ENCODE data around the gene ZSWIM6.
"Not testable (repeated sequence)": the region's sequence is repeated elsewhere in the genome, so short reads cannot be mapped to it uniquely, and the experiment has no call there.

Gene ZSWIM6

DNA sequence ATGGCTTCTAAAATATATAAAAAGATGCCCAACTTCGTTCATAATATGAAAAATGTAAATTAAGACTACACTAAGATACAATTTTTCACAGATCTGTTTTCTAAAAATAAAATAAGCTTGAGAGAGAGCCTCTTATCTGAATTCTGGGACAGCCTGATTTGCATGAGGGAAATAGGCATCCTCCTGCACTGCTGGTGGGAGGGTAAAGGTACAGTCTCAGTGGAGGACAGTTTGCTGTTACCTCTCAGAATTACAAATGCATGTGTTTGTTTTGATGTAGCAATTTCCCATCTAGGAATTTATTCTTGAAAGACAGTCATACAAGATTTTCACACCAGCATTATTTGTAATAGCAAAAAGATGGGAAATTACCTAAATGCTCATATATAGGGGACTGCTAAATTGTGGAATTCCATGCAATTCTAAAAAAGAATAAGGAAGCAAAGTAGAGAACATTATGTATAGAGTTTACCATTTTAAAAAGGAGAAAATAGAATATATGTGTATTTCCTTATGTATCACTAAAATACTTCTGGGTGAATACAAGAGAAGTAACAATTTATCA lies 75.7 kb downstream of the ZSWIM6 start:
- peak; percentile 47 for DNase-seq (ENCODE audit: low spot score)

DNA sequence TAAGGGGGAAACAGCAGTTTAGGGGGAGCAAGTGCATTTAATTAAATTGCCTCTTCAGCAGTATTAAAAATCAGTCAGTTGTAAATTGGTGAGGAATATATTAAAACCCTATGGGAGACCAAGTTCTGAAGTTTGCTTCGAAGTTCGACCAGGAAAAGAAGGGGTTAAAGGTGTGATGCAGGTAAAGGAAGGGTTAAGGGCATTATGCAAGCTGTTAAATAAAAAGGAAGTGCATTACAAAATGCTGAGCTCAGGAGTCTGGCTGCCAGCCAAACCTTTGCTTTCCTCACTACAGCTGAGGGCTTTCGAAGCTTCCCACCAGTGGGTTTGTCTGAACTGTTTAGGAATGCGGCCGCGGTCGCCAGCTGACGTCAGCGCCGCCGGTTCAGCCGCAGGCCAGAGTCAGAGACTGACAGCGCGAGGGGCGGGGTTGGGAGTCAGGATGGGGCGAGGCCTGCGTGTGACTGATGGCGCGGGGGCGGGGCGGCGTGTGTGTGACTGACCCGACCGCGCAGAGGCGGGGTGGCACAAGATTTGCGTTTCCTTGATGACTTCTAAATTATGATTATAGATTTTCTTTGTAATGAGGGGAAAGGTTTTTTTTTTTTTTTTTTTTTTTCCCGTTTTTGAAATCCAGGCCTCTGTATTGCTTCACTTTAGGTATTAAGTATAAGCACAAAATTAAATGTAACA lies 76.6 kb downstream of the ZSWIM6 start:
- peak; percentile 90 for DNase-seq (ENCODE audit: low spot score)

DNA sequence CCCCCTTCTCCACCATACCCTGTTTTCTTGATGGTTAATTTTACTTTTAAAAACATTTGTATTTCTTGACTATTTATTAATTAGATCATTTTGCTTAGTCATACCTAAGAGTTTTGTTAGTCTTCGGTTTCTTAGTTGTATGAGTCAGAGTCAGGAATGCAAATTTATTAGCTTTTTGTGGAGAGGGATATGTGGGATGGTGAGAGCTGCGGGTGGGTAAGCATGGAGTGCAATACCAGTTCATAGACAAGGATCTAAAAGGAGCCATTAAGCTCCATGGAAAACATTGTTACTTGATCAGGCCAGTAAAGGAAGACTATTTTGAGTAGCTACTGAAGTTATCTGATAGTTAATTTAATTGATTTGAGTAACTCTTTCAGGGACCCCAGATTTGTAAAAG lies 77.5 kb downstream of the ZSWIM6 start:
- DNase-seq (ENCODE audit: low spot score) = no peak

DNA sequence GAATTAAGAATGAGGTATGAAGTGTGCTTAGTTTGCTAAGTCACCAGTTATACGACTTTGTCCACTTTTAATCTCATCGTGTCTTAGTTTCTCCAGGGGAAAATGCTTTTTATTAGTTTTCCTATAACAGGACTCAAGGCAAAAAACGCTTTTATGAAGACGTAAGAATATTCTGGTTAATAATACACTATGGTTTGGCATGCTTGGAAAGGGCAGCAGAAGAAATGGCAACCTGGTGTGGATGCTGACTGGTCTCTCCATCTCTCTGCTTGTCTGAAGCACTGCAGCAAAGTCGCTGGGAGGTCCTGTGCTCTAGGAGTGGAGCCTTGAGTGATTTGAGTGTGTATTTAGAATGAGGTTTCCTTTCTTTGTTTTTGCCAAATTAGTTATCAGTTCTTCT lies 78.8 kb downstream of the ZSWIM6 start:
- DNase-seq (ENCODE audit: low spot score) = no peak

DNA sequence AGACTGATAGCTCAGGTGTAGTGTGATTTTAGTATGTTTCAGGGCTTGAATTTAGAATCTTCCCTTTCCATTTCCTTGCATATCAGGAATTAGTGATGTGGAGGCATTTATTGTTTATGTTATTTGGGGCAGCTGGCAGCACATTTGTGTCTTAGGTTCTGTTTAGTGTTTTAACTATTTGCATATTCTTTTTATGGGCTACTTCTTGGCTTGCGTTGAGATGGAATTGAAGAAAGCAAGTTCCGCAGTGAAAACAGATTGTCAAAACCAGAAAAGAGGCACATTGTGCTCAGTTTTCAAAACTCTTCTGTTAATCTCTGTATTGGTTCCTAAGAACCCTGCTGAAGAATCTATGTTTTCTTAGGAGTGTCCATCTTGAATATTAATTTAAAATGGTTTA lies 80.3 kb downstream of the ZSWIM6 start:
- no peak for DNase-seq (ENCODE audit: low spot score)

DNA sequence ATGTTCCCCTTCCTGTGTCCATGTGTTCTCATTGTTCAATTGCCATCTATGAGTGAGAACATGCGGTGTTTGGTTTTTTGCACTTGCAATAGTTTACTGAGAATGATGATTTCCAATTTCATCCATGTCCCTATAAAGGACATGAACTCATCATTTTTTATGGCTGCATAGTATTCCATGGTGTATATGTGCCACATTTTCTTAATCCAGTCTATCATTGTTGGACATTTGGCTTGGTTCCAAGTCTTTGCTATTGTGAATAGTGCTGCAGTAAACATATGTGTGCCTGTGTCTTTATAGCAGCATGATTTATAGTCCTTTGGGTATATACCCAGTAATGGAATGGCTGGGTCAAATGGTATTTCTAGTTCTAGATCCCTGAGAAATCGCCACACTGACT lies 81.1 kb downstream of the ZSWIM6 start:
- DNase-seq (ENCODE audit: low spot score) = not testable (repeated sequence)

DNA sequence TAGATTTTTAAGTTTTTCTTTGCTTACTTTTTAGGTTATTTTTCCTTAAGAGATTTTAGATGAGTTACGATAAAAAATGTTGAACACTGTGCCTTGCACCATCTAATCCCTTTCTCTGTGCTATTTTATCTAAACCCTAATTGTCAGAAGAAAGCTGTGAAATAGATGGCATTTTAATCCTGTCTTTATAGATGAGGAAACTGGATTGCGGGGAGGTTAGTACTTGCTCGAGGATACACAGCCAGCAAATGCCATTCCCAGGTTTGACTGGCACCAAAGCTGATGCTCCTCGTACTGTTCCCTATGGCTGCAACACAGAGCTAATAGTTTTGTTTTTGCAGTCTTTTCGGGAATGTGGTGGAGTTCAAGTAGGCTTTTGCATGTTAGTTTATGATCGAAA lies 82.7 kb downstream of the ZSWIM6 start:
- DNase-seq (ENCODE audit: low spot score) = no peak

DNA sequence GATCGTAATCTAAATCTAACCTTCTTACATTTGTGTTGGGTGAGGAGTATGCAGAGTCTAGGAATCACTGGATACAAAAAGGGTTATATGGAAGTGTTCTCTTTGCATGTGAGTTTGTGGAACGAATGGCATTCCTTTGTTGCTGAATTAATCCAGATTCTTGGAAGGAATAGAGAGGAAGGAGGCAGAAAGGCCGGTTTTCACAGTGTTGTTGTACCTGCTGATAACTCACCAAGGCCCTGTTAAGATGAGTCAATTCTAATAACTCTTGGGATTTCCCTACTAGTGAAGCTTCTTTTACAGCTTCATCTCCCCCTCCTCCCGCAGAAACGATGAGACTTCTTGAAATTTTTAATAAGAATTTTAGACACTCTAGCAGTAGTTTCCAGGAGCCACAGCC lies 84.0 kb downstream of the ZSWIM6 start:
- no peak for DNase-seq (ENCODE audit: low spot score)

DNA sequence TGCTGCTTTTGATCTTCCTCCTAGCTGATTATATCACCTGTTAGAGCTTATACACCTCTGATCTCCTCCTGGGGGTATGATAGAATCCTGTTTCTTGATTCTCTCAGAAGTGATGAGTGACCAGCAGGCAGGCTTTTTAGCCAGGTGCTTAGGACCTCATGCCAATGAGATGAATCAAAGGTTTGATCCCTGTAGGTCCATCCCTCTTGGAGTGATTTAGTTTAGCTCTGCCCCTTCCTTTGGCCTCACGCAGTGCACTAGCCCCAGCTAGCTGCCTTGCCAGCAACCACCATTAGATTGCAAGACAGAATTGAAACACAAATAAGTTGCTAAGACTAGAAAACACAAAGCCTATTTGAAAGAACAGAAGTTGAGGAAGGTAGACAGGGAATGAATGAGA lies 84.4 kb downstream of the ZSWIM6 start:
- no peak for DNase-seq (ENCODE audit: low spot score)

DNA sequence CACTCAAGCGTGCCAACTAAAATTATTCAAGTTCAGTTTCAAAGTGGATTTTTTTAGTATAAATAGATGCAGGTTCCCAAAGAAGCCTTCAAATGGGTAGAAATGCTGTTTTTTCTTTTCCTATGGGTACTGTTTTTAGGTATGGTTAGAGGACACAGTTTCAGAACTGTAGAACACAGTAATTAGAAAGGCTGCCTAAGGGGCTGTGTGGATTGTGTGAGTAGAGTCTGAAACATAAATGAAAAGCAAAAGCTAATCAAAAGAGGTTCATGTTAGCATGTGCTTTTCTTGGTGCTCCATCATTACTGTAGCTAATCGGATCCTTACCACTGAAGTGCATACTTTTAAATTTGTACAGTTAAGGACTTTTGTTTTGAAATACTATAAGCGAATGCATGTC lies 85.3 kb downstream of the ZSWIM6 start:
- DNase-seq (ENCODE audit: low spot score) = no peak

DNA sequence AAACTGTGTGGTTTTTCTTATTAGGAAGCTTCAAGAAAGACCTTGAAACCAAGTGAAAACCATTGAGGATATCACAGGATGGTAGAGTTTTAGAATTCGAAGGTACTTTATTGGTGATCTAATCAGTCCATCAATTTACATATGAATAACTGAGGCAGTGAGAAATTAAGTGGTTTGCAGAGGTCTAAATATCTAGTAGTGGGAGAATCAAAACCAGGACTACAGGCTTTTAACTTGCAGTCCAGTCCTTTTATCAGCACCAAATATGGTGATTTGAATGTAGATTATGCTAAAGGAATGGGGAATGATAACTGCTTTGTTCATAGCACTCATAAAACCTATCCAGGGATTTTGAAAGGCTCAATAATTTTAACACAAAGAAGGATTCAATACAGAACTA lies 85.8 kb downstream of the ZSWIM6 start:
- no peak for DNase-seq (ENCODE audit: low spot score)

DNA sequence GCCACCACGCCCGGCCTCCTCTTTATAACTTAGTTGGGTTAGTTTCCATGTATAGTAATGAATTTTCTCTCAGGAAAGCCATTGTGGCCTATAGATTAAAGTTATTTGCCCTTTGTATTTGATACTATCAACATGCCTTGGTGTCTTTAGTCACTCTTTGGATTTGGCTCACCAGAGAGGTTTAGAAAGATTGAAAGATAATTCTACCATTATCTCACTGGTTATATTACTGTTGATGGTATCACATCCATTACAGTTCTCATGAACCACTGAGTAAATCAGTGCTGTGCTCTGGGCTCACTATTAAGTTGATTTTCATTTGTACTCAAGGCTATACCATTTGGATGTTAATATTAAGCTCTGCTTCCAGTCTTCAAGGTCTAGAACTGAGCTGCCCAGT lies 87.0 kb downstream of the ZSWIM6 start:
- no peak for DNase-seq (ENCODE audit: low spot score)

DNA sequence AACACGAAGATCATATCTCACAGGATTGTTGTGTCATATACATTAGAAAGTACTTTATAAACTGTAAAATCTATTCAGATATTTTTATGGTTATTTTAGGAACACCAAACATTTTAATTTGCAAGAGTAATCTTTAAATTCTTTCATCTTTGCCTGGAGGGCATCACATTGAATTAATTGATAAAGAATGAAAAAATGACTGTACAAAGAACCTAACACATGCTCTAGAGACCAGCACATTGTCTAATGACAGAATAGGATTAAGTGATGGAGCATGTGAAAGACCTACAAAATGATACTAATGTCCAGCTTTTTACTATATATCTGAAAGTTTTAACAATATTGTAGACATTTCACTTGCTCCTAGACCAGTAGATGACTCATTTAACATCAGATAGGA lies 88.0 kb downstream of the ZSWIM6 start:
- DNase-seq (ENCODE audit: low spot score) = no peak

DNA sequence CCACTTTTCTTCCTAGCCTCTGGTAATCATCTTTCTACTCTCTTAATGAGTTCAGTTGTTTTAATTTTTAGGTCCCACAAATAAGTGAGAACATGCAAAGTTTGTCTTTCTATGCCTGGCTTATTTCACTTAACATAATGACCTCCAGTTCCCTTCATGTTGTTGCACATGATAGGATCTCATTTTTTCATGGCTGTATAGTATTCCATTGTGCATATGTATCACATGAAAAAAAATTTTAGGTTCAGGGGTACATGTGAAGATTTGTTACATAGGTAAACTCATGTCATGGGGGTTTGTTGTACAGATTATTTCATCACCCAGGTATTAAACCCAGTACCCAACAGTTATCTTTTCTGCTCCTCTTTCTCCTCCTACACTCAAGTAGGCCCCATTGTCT lies 89.2 kb downstream of the ZSWIM6 start:
- not testable (repeated sequence) for DNase-seq (ENCODE audit: low spot score)

DNA sequence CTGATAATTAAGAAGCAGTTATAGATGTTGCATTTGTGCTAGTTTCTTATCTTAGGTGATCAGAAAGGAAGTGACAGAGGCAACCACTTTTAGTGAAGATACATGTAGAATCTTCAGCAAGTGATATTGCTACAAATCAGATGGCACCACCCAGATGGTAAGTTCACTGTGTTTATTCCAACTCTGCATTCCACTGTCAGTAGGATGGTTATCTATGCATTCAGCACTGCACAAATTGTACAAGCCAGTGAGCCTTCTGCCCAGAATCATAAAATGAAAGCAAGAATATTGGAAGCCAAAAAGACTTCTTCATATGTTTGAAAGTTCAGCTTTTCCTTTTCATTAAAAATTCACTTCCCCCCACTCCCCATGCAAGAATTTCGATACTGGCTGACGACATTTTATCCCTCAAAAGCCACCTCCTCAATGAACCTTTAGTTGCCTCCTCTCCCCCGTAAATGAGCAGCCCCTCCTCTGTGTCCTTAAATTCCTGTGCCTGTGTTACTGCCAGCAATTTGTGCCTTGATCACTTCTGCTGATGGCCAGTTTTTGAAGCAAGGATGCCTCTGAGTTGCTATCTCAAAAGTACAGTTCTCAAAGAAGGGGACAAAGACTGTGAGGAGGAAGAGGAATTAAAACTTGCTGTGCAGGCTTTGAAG lies 91.6 kb downstream of the ZSWIM6 start:
- DNase-seq (ENCODE audit: low spot score) = no peak

DNA sequence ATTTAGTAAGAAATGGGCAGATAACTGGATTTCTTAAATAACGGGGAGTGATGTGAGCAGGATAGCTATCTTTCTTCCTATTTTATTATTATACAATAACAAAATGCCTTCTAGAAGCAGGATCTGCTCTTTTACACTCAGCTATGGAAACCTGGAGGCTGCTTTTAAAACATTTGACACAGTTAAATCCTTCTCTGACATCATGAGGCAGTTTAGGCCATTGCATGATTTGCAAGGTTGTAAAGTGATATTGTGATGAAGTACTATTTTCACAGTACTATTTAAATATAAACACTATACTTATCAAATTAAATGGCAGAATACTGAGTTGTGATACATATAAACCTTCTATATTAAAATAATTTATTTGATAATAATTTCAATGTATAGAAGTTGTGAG lies 93.9 kb downstream of the ZSWIM6 start:
- DNase-seq (ENCODE audit: low spot score) = no peak

DNA sequence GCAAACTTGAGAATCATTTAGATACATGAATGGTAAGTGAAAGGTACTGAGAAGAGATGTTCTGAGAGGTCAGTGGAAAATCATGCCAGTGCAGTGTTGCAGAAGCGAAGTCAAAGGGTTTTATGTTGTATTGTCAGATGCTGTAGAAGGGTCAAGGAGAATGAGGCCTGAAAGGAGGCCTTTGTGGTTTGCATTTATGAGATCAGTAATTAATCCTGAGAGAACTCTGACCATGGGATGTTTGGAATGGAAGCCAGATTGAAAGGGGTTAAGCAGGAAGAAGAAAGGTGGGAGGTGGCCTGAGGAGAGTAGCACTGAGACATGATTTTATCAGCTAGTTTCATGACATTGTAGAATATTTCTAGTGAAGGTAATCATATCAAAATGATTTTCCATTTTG lies 97.8 kb downstream of the ZSWIM6 start:
- no peak for DNase-seq (ENCODE audit: low spot score)

DNA sequence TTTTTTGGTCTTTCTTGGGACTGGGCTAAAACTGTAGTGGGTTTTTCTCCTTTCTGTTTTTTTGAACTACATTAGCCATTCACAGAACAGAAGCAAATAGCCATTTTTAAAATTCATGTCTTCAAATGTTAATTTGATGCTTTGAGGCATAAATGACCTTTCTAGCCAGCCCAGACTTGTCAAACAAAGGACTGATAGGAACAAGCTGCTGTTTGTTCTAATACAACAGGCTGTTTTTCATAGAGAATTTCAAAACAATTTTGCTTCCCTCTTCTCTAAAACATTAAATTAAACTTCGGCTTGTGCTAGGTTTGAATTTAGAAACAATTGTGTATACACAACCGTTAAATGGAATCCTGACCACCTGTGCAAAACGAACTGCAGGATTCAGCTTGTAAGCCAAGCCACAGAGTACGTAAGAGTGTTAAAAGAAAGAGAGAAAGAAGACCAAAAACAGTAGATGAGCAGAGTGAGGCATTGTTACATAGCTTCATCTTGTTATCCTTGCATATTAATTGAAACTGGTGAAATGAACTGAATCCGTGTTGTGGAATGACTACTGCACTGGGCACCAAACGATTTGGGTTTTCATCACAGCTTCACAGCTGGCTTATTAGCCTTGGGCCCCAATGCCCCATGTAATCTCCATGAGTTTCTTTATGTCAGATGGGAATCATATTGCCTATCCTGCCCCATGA lies 100.0 kb downstream of the ZSWIM6 start:
- no peak for DNase-seq (ENCODE audit: low spot score)

DNA sequence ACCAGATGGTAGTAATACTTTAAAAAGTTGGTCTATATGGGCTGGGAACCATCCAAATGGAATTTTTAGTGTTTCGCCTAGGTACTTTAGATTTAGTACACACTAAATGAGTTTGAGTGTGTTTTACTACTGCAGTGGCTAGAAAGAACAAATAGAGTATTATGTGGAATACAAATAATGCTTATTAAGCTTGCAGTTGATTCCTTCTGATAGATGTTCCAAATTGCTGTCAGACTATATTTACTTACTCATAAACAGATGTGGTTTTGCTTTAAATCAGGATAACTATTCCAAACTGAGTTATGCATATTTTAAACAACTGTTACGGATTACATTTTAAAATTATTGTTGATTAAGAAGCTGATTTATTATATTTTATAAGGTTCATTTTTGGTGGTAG lies 103.3 kb downstream of the ZSWIM6 start:
- no peak for DNase-seq (ENCODE audit: low spot score)

DNA sequence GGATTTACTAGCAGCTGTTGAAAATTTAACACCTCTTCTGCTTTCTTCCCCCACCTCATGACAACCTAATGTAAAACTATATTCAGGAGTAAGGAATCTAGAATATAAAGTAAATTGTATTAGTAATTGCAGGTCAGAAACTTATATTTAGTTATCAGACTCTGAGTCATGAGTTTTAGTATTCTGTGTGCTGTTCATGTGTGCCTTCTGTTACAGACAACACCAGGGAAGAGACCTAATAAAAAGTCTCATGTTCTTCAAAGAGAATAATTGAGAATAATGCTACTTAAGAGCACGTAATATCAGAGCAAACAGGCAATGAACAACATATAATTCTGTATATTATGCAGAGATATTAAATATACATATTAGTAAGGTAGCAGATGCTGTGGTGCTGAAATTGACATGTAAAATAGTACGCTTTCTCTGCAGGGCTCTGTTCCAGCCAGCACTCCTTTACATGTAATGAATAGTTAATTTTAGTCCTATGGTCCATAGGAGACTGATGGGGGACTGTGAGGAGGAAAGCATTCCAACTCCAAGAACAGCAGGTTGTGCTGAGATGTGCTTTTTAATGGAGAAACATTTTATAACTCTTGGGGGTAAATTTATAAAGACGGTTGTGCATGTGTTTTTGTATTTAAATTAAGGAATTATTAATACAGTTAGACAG lies 106.4 kb downstream of the ZSWIM6 start:
- no peak for DNase-seq (ENCODE audit: low spot score)

DNA sequence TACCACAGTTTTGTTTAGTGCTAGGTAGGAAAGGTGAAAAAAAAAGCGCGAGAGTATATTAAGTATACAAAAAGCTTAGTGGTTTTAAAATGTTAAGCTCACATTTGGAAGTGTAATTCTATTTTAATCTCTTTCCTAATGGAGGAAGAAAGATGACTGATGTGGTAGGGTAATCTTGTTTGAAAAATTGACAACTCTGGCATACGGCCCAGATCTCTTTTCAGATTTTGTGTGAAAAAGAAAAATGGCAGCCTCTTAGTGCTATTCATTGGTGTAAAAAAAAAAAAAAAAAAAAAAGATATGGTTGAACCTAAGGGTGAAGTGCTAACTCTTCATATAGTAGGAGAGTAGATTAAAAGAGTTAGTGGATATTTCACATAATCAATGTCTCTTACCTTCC lies 108.0 kb downstream of the ZSWIM6 start:
- no peak for DNase-seq (ENCODE audit: low spot score)

DNA sequence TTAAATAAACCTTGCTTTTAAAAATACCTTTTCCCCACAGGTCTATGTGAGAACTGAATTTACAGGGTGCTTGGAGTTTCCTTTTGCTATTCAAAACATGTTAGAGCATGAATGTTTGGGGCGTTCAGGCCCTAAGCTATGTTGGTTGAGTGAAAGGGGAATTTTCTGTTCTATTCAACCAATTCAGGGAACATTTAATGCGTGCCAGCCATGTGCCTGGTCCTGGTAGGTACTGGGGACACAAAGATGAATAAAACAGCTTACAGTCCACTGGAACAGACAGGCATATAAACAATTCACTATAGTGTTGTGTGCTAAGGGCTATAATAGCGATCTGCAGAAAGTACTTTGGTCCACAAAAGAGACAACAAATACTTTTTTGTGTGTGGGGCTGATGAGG lies 108.5 kb downstream of the ZSWIM6 start:
- DNase-seq (ENCODE audit: low spot score) = no peak

DNA sequence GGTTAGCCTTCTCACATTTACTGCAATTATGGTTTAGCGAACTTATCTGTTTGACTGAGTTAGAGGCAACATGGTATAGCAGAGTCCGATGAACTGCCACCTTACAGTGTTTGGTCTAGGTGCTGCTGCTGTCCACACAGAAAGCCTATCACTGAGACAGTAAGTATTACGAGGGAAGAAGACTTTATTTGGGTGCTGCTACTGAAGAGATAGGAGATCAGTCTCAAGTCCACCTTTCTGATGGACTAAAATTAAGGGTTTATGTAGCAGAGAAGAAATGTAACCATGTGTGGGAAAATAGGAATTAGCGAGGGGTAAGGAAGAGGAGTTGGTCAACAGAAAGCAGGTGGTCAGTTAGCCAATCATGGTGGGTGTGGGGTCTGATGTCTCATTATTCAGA lies 109.7 kb downstream of the ZSWIM6 start:
- no peak for DNase-seq (ENCODE audit: low spot score)

Data from cerebellar cortex (tissue), 1 donor.